Coronary artery (tissue), 2 donors: ENCODE results near the gene OLIG2.

Experiments
- DNase-seq: peaks from one replicate; pipeline ENCODE4 v3.0.0-alpha.2; 2017; ENCODE audit warnings: low spot score
- H3K27ac ChIP-seq, 2 donors: fragments of 200-600 bp; sonication (generic); one replicate each; pipeline ENCODE4 v1.5.1; 2016 to 2019
- H3K4me3 ChIP-seq: fragments of 200-600 bp; sonication (generic); 2 replicates; pipeline ENCODE4 v1.5.1; 2016; ENCODE audit warnings: mild to moderate bottlenecking, moderate library complexity
- TF ChIP-seq, protein P1 (sequence below): fragments of 200-600 bp; sonication (generic); IDR thresholded peaks from one replicate; pipeline ENCODE4 v1.5.1; 2019; ENCODE audit warnings: antibody characterized with exemption

The OLIG2 gene

DNA sequence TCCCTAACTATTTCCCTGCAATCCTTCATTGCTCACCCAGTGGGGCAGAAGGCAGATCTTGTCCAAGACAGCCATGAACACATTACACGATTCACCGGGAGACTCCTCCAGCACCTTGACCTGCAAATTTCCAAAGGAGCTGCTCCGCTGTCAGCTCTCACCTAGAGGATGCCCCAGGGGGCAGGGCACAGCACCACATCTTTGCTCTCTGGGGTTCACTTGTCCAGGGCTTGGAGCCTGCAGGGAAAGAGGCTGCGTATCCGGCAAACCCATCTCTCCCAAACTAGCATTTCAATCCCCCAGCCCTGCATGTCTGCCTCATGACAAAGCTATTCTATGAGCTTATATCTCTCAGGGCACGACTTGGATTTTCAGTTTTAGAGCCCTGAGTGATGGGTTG is 35.1 kb upstream of the OLIG2 start:
- H3K4me3 ChIP-seq: no peak overlapping the region
- TF ChIP-seq, protein P1, sequence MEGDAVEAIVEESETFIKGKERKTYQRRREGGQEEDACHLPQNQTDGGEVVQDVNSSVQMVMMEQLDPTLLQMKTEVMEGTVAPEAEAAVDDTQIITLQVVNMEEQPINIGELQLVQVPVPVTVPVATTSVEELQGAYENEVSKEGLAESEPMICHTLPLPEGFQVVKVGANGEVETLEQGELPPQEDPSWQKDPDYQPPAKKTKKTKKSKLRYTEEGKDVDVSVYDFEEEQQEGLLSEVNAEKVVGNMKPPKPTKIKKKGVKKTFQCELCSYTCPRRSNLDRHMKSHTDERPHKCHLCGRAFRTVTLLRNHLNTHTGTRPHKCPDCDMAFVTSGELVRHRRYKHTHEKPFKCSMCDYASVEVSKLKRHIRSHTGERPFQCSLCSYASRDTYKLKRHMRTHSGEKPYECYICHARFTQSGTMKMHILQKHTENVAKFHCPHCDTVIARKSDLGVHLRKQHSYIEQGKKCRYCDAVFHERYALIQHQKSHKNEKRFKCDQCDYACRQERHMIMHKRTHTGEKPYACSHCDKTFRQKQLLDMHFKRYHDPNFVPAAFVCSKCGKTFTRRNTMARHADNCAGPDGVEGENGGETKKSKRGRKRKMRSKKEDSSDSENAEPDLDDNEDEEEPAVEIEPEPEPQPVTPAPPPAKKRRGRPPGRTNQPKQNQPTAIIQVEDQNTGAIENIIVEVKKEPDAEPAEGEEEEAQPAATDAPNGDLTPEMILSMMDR: no peak
- no peak for DNase-seq
- no peak overlapping the region for H3K27ac ChIP-seq

DNA sequence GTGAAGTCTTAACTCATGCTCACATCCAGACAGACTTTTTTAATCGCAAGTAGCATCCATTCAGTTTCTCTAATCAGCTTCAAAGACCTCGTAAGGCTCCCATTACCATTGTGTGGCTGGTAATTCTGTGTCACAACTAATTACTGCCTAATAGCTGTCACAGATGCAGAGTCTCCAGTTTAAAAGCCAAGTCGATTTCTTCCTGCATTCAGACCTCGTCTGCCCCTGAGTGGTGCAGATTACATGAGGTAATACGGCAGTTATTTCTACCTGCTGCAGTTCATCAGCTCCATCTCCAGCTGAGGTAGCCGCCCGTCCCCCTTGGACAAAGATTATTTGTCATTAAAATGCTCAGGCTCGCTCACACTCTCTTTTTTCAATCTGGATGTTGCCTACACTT is 34.4 kb upstream of the OLIG2 start:
- no peak overlapping the region for H3K27ac ChIP-seq
- no peak for DNase-seq
- TF ChIP-seq, protein P1: no peak
- H3K4me3 ChIP-seq: no peak overlapping the region

DNA sequence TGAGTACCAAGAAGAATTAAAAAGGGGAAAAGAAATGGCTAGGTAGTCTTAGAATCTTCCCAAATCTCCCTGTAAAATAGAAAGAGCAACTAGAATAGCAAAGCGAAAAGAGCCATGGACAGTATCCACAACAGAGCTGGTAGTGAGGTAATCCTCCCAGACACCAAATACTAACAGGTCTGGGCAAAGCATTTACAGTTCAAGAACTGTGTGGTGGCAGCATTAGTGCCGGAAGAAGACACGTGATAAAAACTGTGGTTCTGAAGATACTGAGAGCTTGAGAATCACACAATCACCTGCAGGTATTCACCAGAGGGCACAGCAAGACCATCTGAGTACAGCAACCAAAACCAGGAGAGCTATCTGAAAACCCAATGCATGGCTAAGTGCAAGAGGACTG is 31.8 kb upstream of the OLIG2 start:
- Histone ChIP-seq H3K27ac (no peak overlapping the region), H3K4me3 (no peak overlapping the region)
- TF ChIP-seq, protein P1: no peak
- no peak for DNase-seq

DNA sequence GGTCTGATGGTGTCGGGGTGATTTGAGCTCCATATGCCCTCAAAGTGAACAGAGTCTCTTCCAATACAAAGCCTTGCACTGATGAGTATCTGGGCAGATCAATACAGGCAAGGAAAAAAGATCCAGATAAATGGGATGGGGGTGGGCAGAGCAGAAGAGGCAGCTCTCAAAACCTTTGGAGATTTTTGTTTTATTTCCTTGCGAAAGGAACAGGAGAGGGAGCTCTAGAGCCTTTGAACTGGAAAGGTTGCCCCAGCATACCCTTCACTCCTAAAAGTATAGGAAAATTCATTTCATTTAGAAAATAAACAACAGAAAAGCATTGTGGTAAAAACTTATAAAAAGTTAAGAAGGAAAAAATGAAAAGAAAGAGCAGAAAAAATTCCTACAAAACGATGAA is 31.4 kb upstream of the OLIG2 start:
- Histone ChIP-seq H3K4me3 (no peak overlapping the region), H3K27ac (no peak overlapping the region)
- TF ChIP-seq, protein P1: no peak
- DNase-seq: no peak

DNA sequence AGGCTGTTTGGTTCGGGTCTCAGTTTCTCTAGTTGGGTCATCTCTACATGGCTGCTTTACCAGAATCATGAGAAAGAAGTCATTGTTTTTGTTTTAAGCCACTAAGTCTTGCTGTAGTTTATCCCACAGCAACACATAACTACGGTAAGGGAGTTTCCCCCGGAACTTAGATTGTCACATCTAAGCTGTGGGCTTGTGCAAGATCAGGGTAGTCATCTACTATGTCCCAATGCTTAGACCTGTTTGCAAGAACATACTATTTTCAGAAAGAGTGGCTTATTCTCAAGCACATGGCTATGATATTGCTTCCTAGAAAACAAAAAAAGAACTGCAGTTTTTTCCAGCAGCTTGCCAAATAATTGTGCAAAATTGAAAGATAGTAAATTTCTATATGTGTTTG is 18.0 kb upstream of the OLIG2 start:
- TF ChIP-seq, protein P1: no peak
- no peak overlapping the region for H3K27ac ChIP-seq
- DNase-seq: no peak
- no peak overlapping the region for H3K4me3 ChIP-seq

DNA sequence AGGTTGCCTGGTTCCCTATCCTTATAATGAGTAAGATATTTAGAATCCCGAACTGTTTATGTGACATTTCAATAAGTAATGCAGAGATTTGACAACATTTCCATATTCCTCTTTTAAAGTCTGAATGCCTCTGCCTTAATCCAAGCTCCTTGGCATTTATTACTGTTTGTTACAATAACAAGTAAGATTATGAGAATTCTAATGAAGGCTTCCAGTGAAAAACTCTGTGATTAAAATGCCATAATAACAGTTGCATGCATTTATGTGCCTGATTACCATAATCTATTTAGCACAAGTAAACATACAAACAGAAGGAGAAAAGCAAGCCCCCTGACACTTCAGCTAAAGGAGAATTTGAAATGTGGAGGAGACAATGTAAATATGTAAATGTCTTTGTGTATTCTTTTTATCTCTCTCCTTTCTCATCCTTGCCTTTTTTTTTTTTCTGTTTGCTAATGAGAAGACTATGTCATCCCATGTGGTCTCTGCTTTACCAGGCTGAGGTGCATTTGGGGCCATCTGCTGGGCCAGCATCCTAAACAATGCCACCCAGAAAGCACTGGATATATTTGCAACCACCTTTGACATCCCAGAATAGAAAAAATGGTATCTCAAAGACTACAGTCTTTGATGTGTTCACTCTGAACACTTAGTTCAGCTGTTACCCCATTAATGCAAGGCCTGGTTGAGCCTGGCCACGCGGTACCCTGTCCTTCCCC is 17.2 kb upstream of the OLIG2 start:
- no peak for DNase-seq
- Histone ChIP-seq H3K27ac (no peak overlapping the region), H3K4me3 (no peak overlapping the region)
- TF ChIP-seq, protein P1: no peak

DNA sequence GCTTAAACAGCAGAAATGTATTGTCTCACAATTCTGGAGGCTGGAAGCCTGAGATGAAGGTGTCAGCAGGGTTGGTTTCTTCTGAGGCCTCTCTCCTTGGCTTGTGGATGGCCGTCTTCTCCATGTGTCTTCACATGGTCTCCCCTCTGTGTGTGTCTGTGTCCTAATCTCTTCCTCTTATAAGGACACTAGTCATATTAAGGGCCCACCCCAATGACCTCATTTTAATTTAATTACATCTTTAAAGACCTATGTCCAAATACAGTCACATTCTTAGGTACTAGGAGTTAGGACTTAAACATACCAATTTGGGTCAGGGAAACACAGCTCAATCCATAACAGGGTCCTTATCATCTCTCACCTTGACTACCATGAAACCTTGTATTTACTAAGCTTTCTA is 14.8 kb upstream of the OLIG2 start:
- TF ChIP-seq, protein P1: no peak
- no peak for DNase-seq
- Histone ChIP-seq H3K4me3 (no peak overlapping the region), H3K27ac (no peak overlapping the region)
